HG03520 (cell line): ENCODE results near the gene COL5A1.

Experiments used
- ATAC-seq: cut with Tn5 transposase; IDR thresholded peaks from one replicate; pipeline ENCODE4 v1.9.1; 2021; ENCODE audit warnings: mild to moderate bottlenecking, moderate library complexity; ENCODE audit not compliant: unreplicated experiment

Gene COL5A1

GRCh38 chr9:134724202-134724911 lies 82.8 kb downstream of the COL5A1 start:
- ATAC-seq, result no peak

GRCh38 chr9:134724912-134725604 lies 83.5 kb downstream of the COL5A1 start:
- no peak for ATAC-seq

DNA sequence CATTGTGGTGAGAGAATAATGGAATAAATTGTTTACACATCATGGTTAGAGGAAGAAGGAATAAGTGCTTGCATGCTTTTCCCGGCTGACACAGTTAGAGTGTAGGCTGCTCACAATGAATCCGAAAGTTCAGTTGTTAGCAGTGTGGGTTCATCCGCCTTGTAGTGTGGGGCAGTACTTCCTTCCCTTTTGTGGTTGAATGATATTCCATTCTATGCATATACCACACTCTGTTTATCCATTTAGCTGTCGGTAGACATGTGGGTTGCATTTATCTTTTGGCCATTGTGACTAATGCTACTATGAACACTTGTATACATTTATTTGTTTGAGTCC lies 84.0 kb downstream of the COL5A1 start:
- ATAC-seq, result no peak

GRCh38 chr9:134726026-134726721 lies 84.6 kb downstream of the COL5A1 start:
- no peak for ATAC-seq

GRCh38 chr9:134726722-134727034 lies 85.1 kb downstream of the COL5A1 start:
- no peak for ATAC-seq

DNA sequence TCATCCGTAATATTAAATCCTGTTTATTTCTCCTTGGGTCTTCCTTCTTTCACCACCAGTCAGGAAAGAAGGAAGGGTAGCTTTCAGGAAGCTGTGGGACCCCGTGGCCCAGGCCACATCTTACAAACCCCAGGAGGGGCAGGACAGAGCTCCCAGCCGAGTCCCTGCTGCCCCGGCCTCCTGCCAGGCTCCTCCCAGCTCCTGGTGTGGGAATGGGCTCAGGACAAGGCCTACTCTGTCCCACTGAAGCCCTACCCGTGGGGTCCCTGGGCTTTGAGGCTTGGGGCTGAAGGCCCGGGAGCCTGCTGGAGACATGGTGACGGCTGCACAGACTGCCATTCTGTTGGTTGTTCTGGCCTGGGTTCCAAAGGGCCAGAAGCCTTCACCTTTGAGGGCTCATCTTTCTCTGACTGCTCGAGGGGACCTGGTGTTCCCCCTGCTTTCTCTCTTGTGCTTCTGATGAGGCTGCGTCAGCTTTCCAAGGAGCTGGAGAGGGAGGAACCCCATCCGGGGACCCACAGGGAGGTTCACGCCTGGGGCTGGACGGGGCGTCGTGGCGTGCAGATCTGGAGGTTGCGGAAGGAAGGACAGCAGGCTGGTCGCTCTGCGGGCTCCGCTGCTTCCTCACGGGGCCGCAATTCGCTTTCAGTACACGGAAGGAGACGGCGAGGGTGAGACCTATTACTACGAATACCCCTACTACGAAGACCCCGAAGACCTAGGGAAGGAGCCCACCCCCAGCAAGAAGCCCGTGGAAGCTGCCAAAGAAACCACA lies 86.6 kb downstream of the COL5A1 start:
- no peak for ATAC-seq

GRCh38 chr9:134728801-134729495 lies 87.3 kb downstream of the COL5A1 start:
- ATAC-seq, result no peak

DNA sequence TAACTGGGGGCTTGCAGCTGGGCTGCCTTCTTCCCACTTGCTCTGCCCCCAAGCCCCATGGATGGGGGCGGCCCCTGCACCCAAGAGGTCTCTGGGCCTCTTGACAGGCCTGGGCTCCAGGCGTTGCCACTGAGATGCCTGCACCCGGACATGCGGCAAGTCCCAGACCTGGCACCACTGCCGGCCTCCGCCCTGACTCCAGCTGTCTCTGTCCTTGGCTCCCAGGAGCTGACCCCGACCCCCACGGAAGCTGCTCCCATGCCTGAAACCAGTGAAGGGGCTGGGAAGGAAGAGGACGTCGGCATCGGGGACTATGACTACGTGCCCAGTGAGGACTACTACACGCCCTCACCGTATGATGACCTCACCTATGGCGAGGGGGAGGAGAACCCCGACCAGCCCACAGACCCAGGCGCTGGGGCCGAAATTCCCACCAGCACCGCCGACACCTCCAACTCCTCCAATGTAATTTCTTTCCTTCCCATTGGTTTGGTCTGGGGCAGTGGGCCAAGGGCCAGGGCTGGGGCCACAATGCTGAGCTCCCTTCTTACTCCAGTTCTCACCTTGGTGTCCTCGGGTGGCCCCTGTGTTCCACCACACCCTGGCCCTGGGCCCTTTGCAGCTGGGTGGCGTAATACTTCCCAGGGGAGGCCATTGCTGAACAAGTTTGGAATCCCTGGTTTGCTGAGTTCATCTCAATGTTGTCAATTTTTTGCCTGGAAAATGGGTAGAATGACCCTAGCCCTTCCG lies 88.6 kb downstream of the COL5A1 start:
- no peak for ATAC-seq

GRCh38 chr9:134730761-134731496 lies 89.3 kb downstream of the COL5A1 start:
- ATAC-seq, result no peak

GRCh38 chr9:134731497-134732391 lies 90.1 kb downstream of the COL5A1 start:
- no peak for ATAC-seq

DNA sequence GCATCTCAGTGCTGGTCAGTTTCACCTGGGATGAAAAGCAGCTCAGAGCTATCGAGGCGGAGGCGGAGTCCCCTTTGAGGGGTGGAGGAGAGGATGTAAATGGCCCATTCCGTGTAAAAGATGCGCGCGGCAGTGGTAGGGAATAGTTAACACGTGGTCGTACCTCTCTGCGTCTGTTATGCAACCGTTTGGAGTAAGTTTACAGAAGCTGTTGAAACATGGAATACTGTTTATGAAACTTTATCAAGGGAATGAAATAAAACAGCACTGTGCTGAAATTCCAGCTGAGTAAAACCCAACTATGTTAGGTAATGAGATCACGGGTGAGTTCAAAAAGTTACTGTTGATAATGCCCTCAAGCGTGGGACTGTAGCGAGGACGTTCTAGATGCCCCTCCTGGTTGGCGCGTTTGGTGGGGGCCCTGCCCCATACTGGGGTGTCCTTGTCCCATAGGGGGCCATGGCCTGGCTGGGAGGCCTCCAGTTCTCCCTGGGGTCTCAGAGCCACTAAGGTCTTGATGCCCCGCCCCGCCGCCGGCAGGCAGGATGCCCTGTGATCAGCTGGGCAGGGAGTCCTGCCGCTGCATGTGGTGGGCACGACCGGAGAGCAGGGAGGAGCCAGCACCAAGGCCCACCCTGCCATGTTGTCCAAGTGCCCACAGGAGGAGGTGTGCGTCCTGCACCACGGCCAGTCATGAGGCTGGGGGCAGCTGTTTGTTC lies 90.9 kb downstream of the COL5A1 start:
- no peak for ATAC-seq

DNA sequence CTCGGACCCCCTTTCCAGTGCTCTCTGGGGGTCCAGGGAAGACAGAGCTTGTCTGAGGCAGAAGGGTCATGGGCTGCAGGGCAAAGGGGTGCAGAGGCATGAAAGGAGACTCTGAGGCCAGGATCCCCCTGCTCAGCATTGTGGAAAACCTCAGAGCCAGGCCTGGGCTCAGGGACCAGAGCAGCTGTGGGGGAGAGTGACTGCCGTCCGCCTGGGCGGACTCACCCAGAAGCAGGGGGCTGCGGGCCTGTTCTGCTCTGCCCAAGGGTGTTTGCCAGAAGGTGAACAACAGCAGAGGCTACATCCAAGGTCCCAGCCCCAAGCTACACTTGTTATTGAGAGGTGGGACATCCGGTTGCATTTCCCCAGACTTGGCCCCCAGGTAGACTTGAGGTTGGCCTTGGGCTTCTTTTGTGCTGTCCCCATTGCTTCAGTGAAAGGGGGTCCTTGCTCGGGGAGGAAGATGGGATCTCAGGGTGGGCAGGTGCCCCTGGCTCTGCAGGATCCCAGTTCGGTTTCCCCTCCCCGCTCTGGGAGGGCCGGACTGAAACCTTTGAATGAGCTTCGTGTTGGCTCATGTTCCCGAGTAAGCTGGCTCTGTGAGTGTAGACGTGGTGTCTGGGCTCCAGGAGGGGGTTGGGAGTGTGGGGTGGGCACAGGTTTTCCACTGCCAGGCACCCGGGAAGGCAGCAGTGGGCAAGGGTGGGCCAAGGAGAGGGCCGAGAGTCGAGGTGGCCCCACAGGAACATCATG lies 92.1 kb downstream of the COL5A1 start:
- no peak for ATAC-seq

- ATAC-seq, result no peak
These were observed 92.7 kb downstream of the COL5A1 start for GRCh38 chr9:134734270-134734669.

DNA sequence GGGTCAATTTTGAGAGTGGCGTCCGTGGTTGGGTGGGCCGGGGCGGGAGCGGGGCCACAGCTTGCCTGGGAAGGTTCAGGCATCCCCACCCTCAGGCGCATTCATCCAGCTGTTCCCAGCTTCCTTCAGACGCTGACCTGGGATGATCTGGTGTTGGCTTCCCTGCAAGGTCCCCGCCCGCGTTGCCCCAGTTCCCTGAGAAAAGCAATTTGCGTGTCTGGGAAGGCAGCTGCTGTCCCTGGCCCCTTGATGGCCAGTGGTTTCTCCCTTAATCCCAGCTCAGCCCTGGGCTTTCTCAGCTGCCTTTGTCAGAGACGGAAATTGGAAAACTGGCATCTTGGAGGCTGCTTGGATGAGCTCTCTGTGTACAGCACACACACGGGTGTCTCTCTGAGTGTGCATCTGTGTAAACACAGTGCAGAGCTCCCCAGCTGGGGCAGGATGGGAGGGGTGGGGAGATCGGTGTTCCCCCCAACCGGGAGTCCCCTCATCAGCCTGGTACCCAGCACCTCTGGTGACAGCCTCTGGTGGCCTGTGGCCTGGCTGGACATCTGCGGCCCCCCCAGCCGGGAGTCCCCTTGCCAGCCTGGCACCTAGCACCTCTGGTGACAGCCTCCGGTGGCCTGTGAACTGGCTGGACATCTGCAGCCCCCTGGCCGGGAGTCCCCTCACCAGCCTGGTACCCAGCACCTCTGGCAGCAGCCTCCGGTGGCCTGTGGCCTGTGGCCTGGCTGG lies 94.0 kb downstream of the COL5A1 start:
- no peak for ATAC-seq

DNA sequence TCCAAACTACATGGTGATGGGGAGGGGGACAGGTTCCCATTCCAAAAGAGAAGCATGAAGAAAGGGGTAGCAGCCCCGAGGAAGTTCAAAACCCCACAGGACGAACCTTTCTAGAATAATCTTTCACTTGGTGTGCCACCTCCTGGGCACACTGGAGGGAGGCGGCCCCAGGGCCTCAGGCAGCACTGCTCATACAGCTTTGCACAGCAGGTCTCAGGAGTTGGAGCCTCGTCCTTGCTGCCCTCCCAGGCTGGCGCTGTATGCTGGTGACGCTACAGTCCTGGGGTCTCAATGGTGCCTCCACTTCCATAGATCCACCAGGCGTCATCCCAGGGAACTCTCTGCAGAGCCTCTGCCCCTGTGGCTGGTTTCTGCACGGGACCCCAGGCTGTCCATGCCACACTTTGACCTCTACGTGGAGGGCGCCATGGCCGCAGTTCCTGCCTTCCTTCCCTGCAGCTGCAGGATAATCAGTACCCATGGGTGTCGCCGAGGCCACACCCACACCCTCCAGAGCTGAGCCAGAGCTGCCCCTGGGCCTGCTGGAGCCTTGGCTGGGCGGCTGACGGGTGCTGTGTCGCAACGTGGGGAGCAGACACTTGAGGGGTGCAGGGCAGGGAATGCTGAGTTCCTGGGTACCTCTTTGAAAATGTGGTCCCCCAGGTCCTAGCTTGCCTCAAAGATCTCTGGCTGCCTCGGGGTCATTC lies 95.3 kb downstream of the COL5A1 start:
- ATAC-seq, result no peak
